H1 (cell line): ENCODE data around the gene C1QL2. TPM values are rescaled to one million over a fixed set of nuclear protein-coding genes. Genes with fewer than 3 reads are reported as not detected.

ENCODE experiments used
- CTCF ChIA-PET: fragments of 300-600 bp; sonication (Branson Sonifier 250); formaldehyde crosslinking; loops from one replicate; lab custom pipeline; 2021; ENCODE audit not compliant: partially characterized antibody; lab: Charles Lee
- POLR2A ChIA-PET: fragments of 300-600 bp; sonication (Branson Sonifier 250); formaldehyde crosslinking; loops from one replicate; lab custom pipeline; 2021; ENCODE audit warnings: inconsistent platforms; ENCODE audit not compliant: partially characterized antibody; lab: Charles Lee
- DNase-seq, 2 experiments: peaks; one replicate each; pipeline versions ENCODE4 v3.0.0 to v3.0.0-alpha.2; 2010 to 2022; ENCODE audit warnings: low spot score in 2 of 2, low read depth in 1 of 2, mixed read lengths in 1 of 2
- FAIRE-seq: peaks from 2 replicates; lab custom pipeline; 2011; peaks lifted over from hg19 to GRCh38; lab: Jason Lieb, UNC
- H2AFZ ChIP-seq: 2 replicates; pipeline ENCODE4 v1.8.1; 2012; ENCODE audit warnings: low read length, inconsistent platforms
- H2AK5ac ChIP-seq: 2 replicates; pipeline ENCODE4 v1.6.1; 2013; ENCODE audit warnings: low read depth, low read length
- H2BK120ac ChIP-seq: replicated peaks from 2 replicates; pipeline ENCODE3; 2013; ENCODE audit warnings: low read depth, low read length, inconsistent platforms
- H2BK12ac ChIP-seq: 2 replicates; pipeline ENCODE4 v1.6.1; 2013; ENCODE audit warnings: low read depth, low read length
- H2BK15ac ChIP-seq: 2 replicates; pipeline ENCODE4 v1.6.1; 2013; ENCODE audit warnings: low read length
- H2BK20ac ChIP-seq: 2 replicates; pipeline ENCODE4 v1.6.1; 2013; ENCODE audit warnings: low read length
- H2BK5ac ChIP-seq: 2 replicates; pipeline ENCODE4 v1.6.1; 2013; ENCODE audit warnings: low read depth, low read length
- H3K14ac ChIP-seq: 2 replicates; pipeline ENCODE4 v1.6.1; 2013; ENCODE audit warnings: inconsistent platforms; ENCODE audit not compliant: insufficient read length
- H3K18ac ChIP-seq: 2 replicates; pipeline ENCODE4 v1.6.1; 2013; ENCODE audit warnings: low read length; ENCODE audit errors: extremely low read depth
- H3K23ac ChIP-seq: 2 replicates; pipeline ENCODE4 v1.6.1; 2013; ENCODE audit warnings: inconsistent platforms; ENCODE audit not compliant: insufficient read length
- H3K23me2 ChIP-seq: 2 replicates; pipeline ENCODE4 v1.6.1; 2013; ENCODE audit warnings: low read depth, low read length
- H3K27ac ChIP-seq: 2 replicates; pipeline ENCODE4 v1.6.1; 2011; ENCODE audit warnings: low read depth, low read length, inconsistent platforms
- H3K27me3 ChIP-seq, 4 experiments: replicated peaks in 1 of 4; 1 replicate in 1 of 4; 2 replicates in 3 of 4; pipeline versions ENCODE4 v1.6.1 to v1.8.1; 2011 to 2013; ENCODE audit warnings: low read length in 3 of 4, mild to moderate bottlenecking in 3 of 4, inconsistent platforms in 2 of 4, mixed read lengths in 2 of 4, moderate library complexity in 1 of 4; ENCODE audit not compliant: control insufficient read depth in 3 of 4, insufficient read depth in 3 of 4; ENCODE audit errors: extremely low read depth in 1 of 4
- H3K36me3 ChIP-seq, 4 experiments: 2 replicates each; pipeline versions ENCODE4 v1.6.1 to v1.8.1; 2011 to 2013; ENCODE audit warnings: mild to moderate bottlenecking in 4 of 4, low read length in 3 of 4, moderate library complexity in 2 of 4, control low read depth in 1 of 4, inconsistent platforms in 1 of 4; ENCODE audit not compliant: insufficient read depth in 4 of 4, control insufficient read depth in 2 of 4
- H3K4ac ChIP-seq: replicated peaks from 2 replicates; pipeline ENCODE3; 2013; ENCODE audit warnings: low read length, low read depth, mixed read lengths, inconsistent platforms; ENCODE audit not compliant: insufficient read length
- H3K4me1 ChIP-seq, 4 experiments: replicated peaks in 1 of 4; 1 replicate in 1 of 4; 2 replicates in 3 of 4; pipeline versions ENCODE4 v1.6.1 to v1.8.1; 2011 to 2013; ENCODE audit warnings: low read length in 3 of 4, inconsistent platforms in 2 of 4, mixed read lengths in 1 of 4; ENCODE audit not compliant: insufficient read depth in 4 of 4, control insufficient read depth in 3 of 4
- H3K4me2 ChIP-seq, 2 experiments: 2 replicates each; pipeline versions ENCODE4 v1.6.1 to v1.8.1; 2011 to 2013; ENCODE audit warnings: low read depth in 2 of 2, low read length in 2 of 2, control low read depth in 1 of 2, inconsistent platforms in 1 of 2, mild to moderate bottlenecking in 1 of 2; ENCODE audit not compliant: insufficient read depth in 1 of 2
- H3K4me3 ChIP-seq, 4 experiments: fragments of 200-600, 300-600 bp in 1 of 4; sonication (generic), shearing (Covaris generic), sonication (Bioruptor Twin) in 1 of 4; 2 replicates each; pipeline versions ENCODE4 v1.5.1 to v1.8.1; 2011 to 2016; ENCODE audit warnings: low read length in 4 of 4, low read depth in 3 of 4, control low read depth in 2 of 4, inconsistent platforms in 2 of 4, mild to moderate bottlenecking in 2 of 4, mixed read lengths in 1 of 4, moderate library complexity in 1 of 4; ENCODE audit not compliant: insufficient read depth in 2 of 4; ENCODE audit errors: extremely low read depth in 1 of 4
- H3K56ac ChIP-seq: replicated peaks from 2 replicates; pipeline ENCODE3; 2013; ENCODE audit warnings: low read depth, mild to moderate bottlenecking, mixed read lengths, low read length, inconsistent platforms; ENCODE audit not compliant: insufficient read length
- H3K79me1 ChIP-seq: 2 replicates; pipeline ENCODE4 v1.6.1; 2013; ENCODE audit warnings: low read depth, low read length, control low read depth
- H3K79me2 ChIP-seq, 2 experiments: 2 replicates each; pipeline versions ENCODE4 v1.6.1 to v1.8.1; 2012 to 2013; ENCODE audit warnings: low read length in 2 of 2, mild to moderate bottlenecking in 2 of 2, inconsistent platforms in 1 of 2; ENCODE audit not compliant: insufficient read depth in 2 of 2, control insufficient read depth in 1 of 2
- H3K9ac ChIP-seq, 4 experiments: replicated peaks in 1 of 4; 1 replicate in 1 of 4; 2 replicates in 3 of 4; pipeline versions ENCODE4 v1.6.1 to v1.8.1; 2011 to 2013; ENCODE audit warnings: low read depth in 3 of 4, low read length in 3 of 4, control low read depth in 2 of 4, mild to moderate bottlenecking in 2 of 4, moderate library complexity in 2 of 4, inconsistent platforms in 1 of 4; ENCODE audit errors: extremely low read depth in 1 of 4
- H3K9me3 ChIP-seq, 2 experiments: 2 replicates each; pipeline versions ENCODE4 v1.6.1 to v1.8.1; 2012 to 2013; ENCODE audit warnings: mild to moderate bottlenecking in 2 of 2, moderate library complexity in 2 of 2, control low read depth in 1 of 2, inconsistent platforms in 1 of 2, low read depth in 1 of 2, low read length in 1 of 2, mixed read lengths in 1 of 2; ENCODE audit not compliant: insufficient read depth in 2 of 2
- H4K20me1 ChIP-seq, 2 experiments: replicated peaks in 1 of 2; 2 replicates each; pipeline versions ENCODE3 to v1.8.1; 2011 to 2013; ENCODE audit warnings: inconsistent platforms in 2 of 2, low read length in 2 of 2, mild to moderate bottlenecking in 1 of 2; ENCODE audit not compliant: insufficient read depth in 2 of 2, control insufficient read depth in 1 of 2
- H4K5ac ChIP-seq: 2 replicates; pipeline ENCODE4 v1.6.1; 2013; ENCODE audit warnings: low read length, low read depth, mixed read lengths, inconsistent platforms; ENCODE audit not compliant: insufficient read length
- H4K8ac ChIP-seq: 2 replicates; pipeline ENCODE4 v1.8.0; 2013; ENCODE audit warnings: mild to moderate bottlenecking, moderate library complexity, low read length, inconsistent platforms; ENCODE audit not compliant: insufficient read depth; ENCODE audit errors: extremely low read depth
- H4K91ac ChIP-seq: replicated peaks from 2 replicates; pipeline ENCODE3; 2013; ENCODE audit warnings: low read length, mixed read lengths, inconsistent platforms; ENCODE audit not compliant: insufficient read length
- ATF3 ChIP-seq: IDR thresholded peaks from 2 replicates; pipeline ENCODE4 v1.6.1; 2011; ENCODE audit warnings: low read depth, mild to moderate bottlenecking, low read length; ENCODE audit not compliant: insufficient read depth
- CTBP2 ChIP-seq: IDR thresholded peaks from 2 replicates; pipeline ENCODE4 v1.7.0; 2011; ENCODE audit warnings: borderline replicate concordance, mild to moderate bottlenecking, moderate library complexity, mixed read lengths, low read length; ENCODE audit not compliant: insufficient read depth, insufficient read length
- FOSL1 ChIP-seq: IDR thresholded peaks from 2 replicates; pipeline ENCODE4 v1.6.1; 2011; ENCODE audit warnings: mild to moderate bottlenecking, low read depth, low read length, moderate library complexity; ENCODE audit not compliant: insufficient read depth
- MAFK ChIP-seq: IDR thresholded peaks from 2 replicates; pipeline ENCODE4 v1.6.1; 2012; ENCODE audit warnings: low read depth, mild to moderate bottlenecking, improper control_type of control experiment, low read length
- NANOG ChIP-seq: IDR thresholded peaks from 2 replicates; pipeline ENCODE4 v1.6.1; 2011; ENCODE audit warnings: low read length, low read depth, mild to moderate bottlenecking, inconsistent platforms; ENCODE audit not compliant: insufficient read depth, poor library complexity, severe bottlenecking
- RBBP5 ChIP-seq: IDR thresholded peaks from 2 replicates; pipeline ENCODE4 v1.7.1; 2012; ENCODE audit warnings: low read depth, mild to moderate bottlenecking, inconsistent platforms, low read length, moderate library complexity, borderline replicate concordance
- SP1 ChIP-seq: IDR thresholded peaks from 2 replicates; pipeline ENCODE4 v1.6.1; 2011; ENCODE audit warnings: low read depth, low read length
- TAF1 ChIP-seq: IDR thresholded peaks from 2 replicates; pipeline ENCODE4 v1.6.1; 2011; ENCODE audit warnings: mild to moderate bottlenecking, low read depth, low read length
- TCF12 ChIP-seq: IDR thresholded peaks from 2 replicates; pipeline ENCODE4 v1.6.1; 2011; ENCODE audit warnings: low read depth, mild to moderate bottlenecking, low read length
- TEAD4 ChIP-seq: IDR thresholded peaks from 2 replicates; pipeline ENCODE4 v1.6.1; 2012; ENCODE audit warnings: low read depth, low read length, inconsistent platforms, mixed read lengths
- WGBS, 2 experiments: shearing (Covaris generic) in 1 of 2; methylation state at CpG; one replicate each; pipeline versions ENCODE4 v1.1.6 to v1.1.7; 2013 to 2015; ENCODE audit warnings: low lambda C conversion rate in 2 of 2, mixed read lengths in 2 of 2, inconsistent platforms in 1 of 2, low coverage in 1 of 2, missing lambda C conversion rate in 1 of 2; ENCODE audit not compliant: insufficient replicate concordance in 2 of 2, insufficient coverage in 1 of 2, insufficient read length in 1 of 2; ENCODE audit errors: extremely low coverage in 1 of 2, missing lambda C conversion rate in 1 of 2; 5-methylcytosine and 5-hydroxymethylcytosine counted together
- polyA plus RNA-seq, 7 experiments: library from polyadenylated mRNA; depleted of rRNA in 3 of 7; stranded (reverse) in 5 of 7; unstranded in 2 of 7; fragments of >200 nt in 5 of 7; fragments of 200-250 nt in 2 of 7; gene quantifications; 1 replicate in 5 of 7; 2 replicates in 1 of 7; 4 replicates in 1 of 7; pipeline versions ENCODE4 v1.2.1 to v1.2.3, GENCODE V29; 2011 to 2013; ENCODE audit warnings: missing spikeins in 2 of 7, mixed read lengths in 2 of 7
- total RNA-seq: library from RNA; stranded (reverse); fragmentation: NEBNext Ultra II Directional; extraction: Animal tissue kit (Norgen Biotek cat#: 25700); gene quantifications from 2 replicates; pipeline ENCODE4 v1.2.1, GENCODE V29; 2021

C1QL2 gene
- total and polyA plus RNA-seq, 2 of the 8 experiments (the other 6 are each of a cell fraction or from before 2014, with no cell fraction given) = 0.80 to 0.88 TPM

GRCh38 chr2:119181791-119182445, 23.4 kb upstream of the C1QL2 start:
- Histone ChIP-seq H3K4me3 (no peak overlapping the region), H2AK5ac (no peak overlapping the region), H3K56ac (no peak overlapping the region), H3K4me2 (no peak overlapping the region), H3K4me1 (no peaks in the 10 kb centered on the region; a peak in 1 of 7 replicates), H2BK15ac (no peak overlapping the region), H2BK120ac (no peak overlapping the region), H4K8ac (no peak overlapping the region; the same call in 1 of the 2 replicates), H3K27ac (no peak overlapping the region), H3K9me3 (no peaks in the 10 kb centered on the region), H2BK12ac (no peak overlapping the region), H3K23ac (no peak overlapping the region), H3K79me2 (no peaks in the 10 kb centered on the region), H3K23me2 (no peaks in the 10 kb centered on the region), H3K4ac (no peak overlapping the region), H4K20me1 (no peaks in the 10 kb centered on the region), H2BK5ac (no peak overlapping the region), H3K36me3 (no peaks in the 10 kb centered on the region), H2AFZ (no peak overlapping the region; the same call in 1 of the 2 replicates), H3K9ac (no peak overlapping the region), H3K27me3 (no peaks in the 10 kb centered on the region), H3K79me1 (no peaks in the 10 kb centered on the region), H3K18ac (no peak overlapping the region), H3K14ac (no peak overlapping the region), H4K91ac (no peak overlapping the region), H2BK20ac (no peak overlapping the region), H4K5ac (no peak overlapping the region)
- DNase-seq = no peak
- POLR2A ChIA-PET = interaction anchor here (0.6 to 0.9 kb wide), 2 partner anchors 9 to 15 kb away, joined by 3 to 5 read pairs; no protein-coding TSS in a partner anchor
- CTCF ChIA-PET = interaction anchor here (0.8 to 1.7 kb wide), 6 partner anchors 9 to 154 kb away, joined by 3 to 5 read pairs (median 4); no protein-coding TSS in a partner anchor
- WGBS, 2 experiments = 91% methylated on average over 13 of the region's 13 CpGs; no CpG with 5 or more reads in 1 of the 2 experiments
- FAIRE-seq = no peak
- no peak for TF ChIP-seq TCF12
- TF ChIP-seq RBBP5 = no peak
- no peak for TF ChIP-seq NANOG
- TF ChIP-seq SP1 = no peak
- no peak for TF ChIP-seq ATF3
- no peak for TF ChIP-seq TEAD4
- no peak for TF ChIP-seq TAF1
- TF ChIP-seq FOSL1 = no peak
- no peak for TF ChIP-seq MAFK
- TF ChIP-seq CTBP2 = no peak
